Psoas muscle (tissue), 8 donors: ENCODE measurements around the gene SOX8. TPM values are rescaled to one million over a fixed set of nuclear protein-coding genes. Genes with fewer than 3 reads are reported as not detected.

Experiments
- ATAC-seq, 4 donors: fragments of 200-7000 bp; cut with Tn5 transposase; one replicate each; pipeline ENCODE4 v1.9.1; 2020; ENCODE audit warnings: moderate library complexity in 3 of 4, mild to moderate bottlenecking in 2 of 4
- DNase-seq, 2 donors: peaks; one replicate each; pipeline ENCODE4 v3.0.0-alpha.2; 2020
- H3K27ac ChIP-seq: fragments of 200-600 bp; one replicate; pipeline ENCODE4 v1.8.0; 2022
- H3K27me3 ChIP-seq, 3 donors: fragments of 200-600 bp in 1 of 3; one replicate each; pipeline versions ENCODE4 v1.6.1 to v1.8.0; 2013 to 2022; ENCODE audit warnings: low read length in 2 of 3, mild to moderate bottlenecking in 2 of 3, moderate library complexity in 1 of 3; ENCODE audit not compliant: insufficient read depth in 3 of 3
- H3K36me3 ChIP-seq, 2 donors: fragments of 200-600 bp in 1 of 2; one replicate each; pipeline versions ENCODE4 v1.6.1 to v1.8.0; 2013 to 2022; ENCODE audit warnings: low read depth in 1 of 2, mild to moderate bottlenecking in 1 of 2, moderate library complexity in 1 of 2; ENCODE audit not compliant: insufficient read depth in 1 of 2
- H3K4me1 ChIP-seq: fragments of 200-600 bp; one replicate; pipeline ENCODE4 v1.8.0; 2022
- H3K4me3 ChIP-seq: fragments of 200-600 bp; one replicate; pipeline ENCODE4 v1.8.0; 2022; ENCODE audit warnings: mild to moderate bottlenecking
- H3K9me3 ChIP-seq: fragments of 200-600 bp; one replicate; pipeline ENCODE4 v1.8.0; 2022
- CTCF ChIP-seq: fragments of 200-600 bp; IDR thresholded peaks from one replicate; pipeline ENCODE4 v1.8.0; 2022; ENCODE audit warnings: antibody characterized with exemption
- WGBS, 3 donors: extraction: QIAGEN DNeasy Blood & Tissue Kit; methylation state at CpG; one replicate each; pipeline versions ENCODE4 v1.1.6 to v1.1.7; 2013; 5-methylcytosine and 5-hydroxymethylcytosine counted together
- intact Hi-C, 2 donors: fragments of 100-400 bp; cut with DNase I; formaldehyde crosslinking; loops; one replicate each; pipeline versions ENCODE4 v1.11.0 to v1.14.2; 2022
- polyA plus RNA-seq, 3 donors: library from polyadenylated mRNA; stranded (reverse); fragments of 200-250 nt; gene quantifications; one replicate each; pipeline ENCODE4 v1.2.3, GENCODE V29; 2013
- total RNA-seq, 4 donors: library from RNA; stranded (reverse); fragmentation: NEBNext Ultra II Directional in 2 of 4; extraction: Animal tissue kit (Norgen Biotek cat#: 25700) in 2 of 4; gene quantifications; one replicate each; pipeline versions ENCODE4 v1.2.1 to v1.2.4, GENCODE V29; 2021 to 2023
- donor health status: healthy with polysubstance abuse.
- donor health status: DM: no; HTN: no; CAD: no; lungs with moderate emphysema.
- donor health status: Bipolar disorder and iron deficiency.
- donor health status: healthy.
- donor health status: DM: yes; HTN: yes; CAD: no.
- donor health status: DM: no; HTN: no; CAD: no.
- donor health status: DM: no; HTN: no; CAD: no.
- donor health status: DM: yes; HTN: yes; CAD: no.

SOX8 gene
- total and polyA plus RNA-seq, 7 donors: 0.45 to 5.0 (median 0.74) TPM

- H3K36me3 ChIP-seq: no peaks in the 10 kb centered on the region
- H3K4me3 ChIP-seq: no peak overlapping the region
- H3K27ac ChIP-seq: no peak overlapping the region
- WGBS, 3 donors: 49 to 65% (median 64%) methylated on average over 14 to 16 of the region's 16 CpGs
- ATAC-seq: no peak
- H3K4me1 ChIP-seq: no peaks in the 10 kb centered on the region
- TF ChIP-seq CTCF: no peak
- DNase-seq: no peak
- intact Hi-C loops: no loop called here
- H3K9me3 ChIP-seq: no peaks in the 10 kb centered on the region
- H3K27me3 ChIP-seq: peaks cover 0 to 47% (median 28%) of the 10 kb centered on the region in 3 donors
Observed at GRCh38 chr16:1010815-1011214, 29.2 kb downstream of the SOX8 start.

- DNase-seq (no peak), ATAC-seq (no peak)
- no peak for TF ChIP-seq CTCF
- WGBS, 3 donors: 80 to 83% (median 81%) methylated on average over 30 to 37 of the region's 37 CpGs
- peaks cover 0 to 50% (median 31%) of the 10 kb centered on the region in 3 donors for H3K27me3 ChIP-seq
- no peaks in the 10 kb centered on the region for H3K9me3 ChIP-seq
- no peak overlapping the region for H3K4me3 ChIP-seq
- no peak overlapping the region for H3K27ac ChIP-seq
- no peaks in the 10 kb centered on the region for H3K36me3 ChIP-seq
- intact Hi-C loops: no loop called here
- no peaks in the 10 kb centered on the region for H3K4me1 ChIP-seq
Observed at GRCh38 chr16:1011316-1012082, 29.9 kb downstream of the SOX8 start.

- intact Hi-C loops: no loop called here
Observed at GRCh38 chr16:1012135-1012534, 30.6 kb downstream of the SOX8 start.

GRCh38 chr16:1012722-1013592 is 31.4 kb downstream of the SOX8 start:
- H3K4me3 ChIP-seq: no peak overlapping the region
- 85 to 88% (median 85%) methylated on average over 28 of the region's 28 CpGs for WGBS, 3 donors
- no peaks in the 10 kb centered on the region for H3K36me3 ChIP-seq
- DNase-seq (no peak), ATAC-seq (no peak)
- peaks cover 0 to 46% (median 25%) of the 10 kb centered on the region in 3 donors for H3K27me3 ChIP-seq
- H3K9me3 ChIP-seq: no peaks in the 10 kb centered on the region
- no peak for TF ChIP-seq CTCF
- intact Hi-C loops: no loop called here
- no peaks in the 10 kb centered on the region for H3K4me1 ChIP-seq
- no peak overlapping the region for H3K27ac ChIP-seq

More at GRCh38 chr16:1012135-1012534, 30.6 kb downstream of the SOX8 start:
- DNase-seq (no peak), ATAC-seq (no peak)
- Histone ChIP-seq H3K4me3 (no peak overlapping the region), H3K9me3 (no peaks in the 10 kb centered on the region), H3K36me3 (no peaks in the 10 kb centered on the region), H3K27me3 (peaks cover 0 to 49% (median 32%) of the 10 kb centered on the region in 3 donors), H3K4me1 (no peaks in the 10 kb centered on the region), H3K27ac (no peak overlapping the region)
- no peak for TF ChIP-seq CTCF
- 87 to 89% (median 88%) methylated on average over 19 of the region's 19 CpGs for WGBS, 3 donors
